ENCODE measurements around the gene FSIP1. TPM values are rescaled to one million over a fixed set of nuclear protein-coding genes. Genes with fewer than 3 reads are reported as not detected.

FSIP1 gene
- total RNA-seq, 1 donor from 2014 or later: 2.9 TPM

GRCh38 chr15:39589815-39590644 lies 192.6 kb downstream of the FSIP1 start:
- H3K4me1 Mint-ChIP-seq (ENCODE audit: unreplicated experiment): peaks cover 13% of the 10 kb centered on the region
- H3K4me3 Mint-ChIP-seq: no peak overlapping the region
- no peak overlapping the region for H3K27ac Mint-ChIP-seq
- peaks cover 42% of the 10 kb centered on the region for H3K36me3 Mint-ChIP-seq
- TF ChIP-seq CTCF (conservative IDR thresholded peaks at IDR 0.05): no peak
- no peaks in the 10 kb centered on the region for H3K27me3 Mint-ChIP-seq
- no peaks in the 10 kb centered on the region for H3K9me3 Mint-ChIP-seq
- DNase-seq (ENCODE audit: extremely low spot score, unreplicated experiment): no peak

GRCh38 chr15:39589193-39589814 lies 193.3 kb downstream of the FSIP1 start:
- Mint-ChIP-seq H3K27me3 (no peaks in the 10 kb centered on the region), H3K27ac (no peak overlapping the region), H3K9me3 (no peaks in the 10 kb centered on the region), H3K4me3 (no peak overlapping the region), H3K36me3 (peaks cover 44% of the 10 kb centered on the region), H3K4me1 (ENCODE audit: unreplicated experiment) (peaks cover 13% of the 10 kb centered on the region)
- no peak for TF ChIP-seq CTCF (conservative IDR thresholded peaks at IDR 0.05)
- no peak for DNase-seq (ENCODE audit: extremely low spot score, unreplicated experiment)

- Mint-ChIP-seq H3K27me3 (no peaks in the 10 kb centered on the region), H3K4me1 (ENCODE audit: unreplicated experiment) (peaks cover 13% of the 10 kb centered on the region), H3K27ac (no peak overlapping the region), H3K36me3 (peaks cover 46% of the 10 kb centered on the region), H3K9me3 (no peaks in the 10 kb centered on the region), H3K4me3 (no peak overlapping the region)
- no peak for TF ChIP-seq CTCF (conservative IDR thresholded peaks at IDR 0.05)
- no peak for DNase-seq (ENCODE audit: extremely low spot score, unreplicated experiment)
Observed at GRCh38 chr15:39588531-39589192, 194.0 kb downstream of the FSIP1 start.

- no peak for TF ChIP-seq CTCF (conservative IDR thresholded peaks at IDR 0.05)
- Mint-ChIP-seq H3K4me3 (no peak overlapping the region), H3K4me1 (ENCODE audit: unreplicated experiment) (peaks cover 13% of the 10 kb centered on the region), H3K9me3 (no peaks in the 10 kb centered on the region), H3K27ac (no peak overlapping the region), H3K36me3 (peaks cover 46% of the 10 kb centered on the region), H3K27me3 (peaks cover 3% of the 10 kb centered on the region)
- DNase-seq (ENCODE audit: extremely low spot score, unreplicated experiment): no peak
Observed at GRCh38 chr15:39587731-39588530, 194.7 kb downstream of the FSIP1 start.

GRCh38 chr15:39587096-39587721 lies 195.4 kb downstream of the FSIP1 start:
- TF ChIP-seq CTCF (conservative IDR thresholded peaks at IDR 0.05): no peak
- Mint-ChIP-seq H3K27me3 (peaks cover 5% of the 10 kb centered on the region), H3K9me3 (no peaks in the 10 kb centered on the region), H3K4me3 (no peak overlapping the region), H3K4me1 (ENCODE audit: unreplicated experiment) (peaks cover 13% of the 10 kb centered on the region), H3K36me3 (peaks cover 40% of the 10 kb centered on the region), H3K27ac (no peak overlapping the region)
- DNase-seq (ENCODE audit: extremely low spot score, unreplicated experiment): no peak
